C1 segment of cervical spinal cord (tissue), 14 donors: Measurements from ENCODE around the gene NAT10.
"Not testable (repeated sequence)": the region's sequence is repeated elsewhere in the genome, so short reads cannot be mapped to it uniquely, and the experiment has no call there.

Source experiments
- DNase-seq, 14 donors: peaks; one replicate each; lab custom pipeline; 2025; lab: John Stamatoyannopoulos, UW

Gene NAT10

DNA sequence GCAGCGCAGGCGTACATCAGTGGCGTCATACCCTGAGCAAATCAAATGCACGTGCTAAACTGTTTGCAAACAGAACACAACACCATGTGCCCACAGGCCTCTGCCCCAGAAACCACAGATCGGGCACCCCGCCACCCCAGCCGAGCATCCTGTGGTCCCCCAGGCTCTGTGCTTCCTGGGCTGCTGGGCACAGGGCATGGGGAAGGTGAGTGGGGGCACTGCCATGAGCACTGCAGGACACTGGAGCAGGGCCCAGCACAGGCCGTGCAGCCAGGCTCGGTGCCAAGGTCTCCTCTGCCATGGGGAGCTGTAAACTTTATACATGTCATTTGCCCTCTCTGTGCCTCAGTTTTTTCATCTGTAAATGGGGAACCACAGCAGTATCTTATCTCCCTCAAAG, 62.5 kb downstream of the NAT10 start:
- no peak for DNase-seq

DNA sequence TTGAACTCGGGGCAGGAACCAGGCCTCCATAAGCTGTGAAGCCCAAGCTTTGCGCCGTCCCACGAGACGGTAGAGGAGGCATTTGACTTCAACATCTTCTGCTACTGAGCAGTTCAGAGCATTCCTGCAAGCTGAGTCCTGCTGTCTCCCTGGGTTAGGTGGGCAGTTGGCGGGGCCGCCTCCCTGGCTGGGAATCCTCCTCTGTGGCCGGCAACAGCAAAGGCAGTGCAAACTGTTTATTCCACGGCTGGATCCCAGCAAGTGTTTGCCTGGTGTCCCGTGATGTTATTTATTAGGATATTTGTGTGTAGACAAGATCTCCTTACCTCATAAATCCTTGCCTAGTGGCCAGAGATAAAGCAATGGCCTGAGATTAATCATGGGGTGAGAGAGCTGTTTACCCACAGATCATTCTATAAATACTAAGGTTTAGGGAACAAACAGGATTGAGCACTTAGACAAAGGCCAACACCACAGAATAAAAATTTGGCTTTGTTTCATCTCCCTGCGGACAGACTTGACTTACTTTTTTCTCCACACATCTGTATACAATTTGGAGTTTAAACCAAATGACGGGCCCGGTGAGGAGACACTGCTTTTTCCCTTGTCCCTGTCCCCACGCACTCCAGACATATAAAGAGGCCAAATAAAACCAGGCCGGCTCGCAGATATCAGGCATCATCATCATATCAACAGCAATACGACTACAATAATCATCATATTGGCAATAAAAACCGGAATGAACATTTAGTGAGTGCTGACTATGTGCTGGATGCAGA, 63.4 kb downstream of the NAT10 start:
- no peak for DNase-seq

DNA sequence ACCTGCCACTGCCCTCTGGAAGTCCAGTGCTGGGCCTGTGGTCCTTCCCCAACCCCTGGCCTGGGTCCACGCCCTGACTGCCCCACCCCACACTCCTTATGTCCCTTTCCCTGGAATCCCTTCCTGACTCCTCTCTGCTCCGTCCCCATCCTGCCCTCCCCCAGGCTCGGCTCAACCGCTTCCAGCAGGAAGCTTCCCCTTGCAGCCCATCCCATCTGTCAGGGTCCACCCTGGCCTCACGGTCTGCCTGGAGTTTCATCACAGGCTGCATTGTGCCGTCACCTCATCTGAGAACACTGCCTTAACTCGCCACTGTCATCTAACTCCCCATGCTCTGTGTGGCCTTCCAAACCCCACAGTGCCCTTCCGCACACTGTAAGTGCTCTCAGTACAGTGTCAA, 64.3 kb downstream of the NAT10 start:
- DNase-seq: no peak

DNA sequence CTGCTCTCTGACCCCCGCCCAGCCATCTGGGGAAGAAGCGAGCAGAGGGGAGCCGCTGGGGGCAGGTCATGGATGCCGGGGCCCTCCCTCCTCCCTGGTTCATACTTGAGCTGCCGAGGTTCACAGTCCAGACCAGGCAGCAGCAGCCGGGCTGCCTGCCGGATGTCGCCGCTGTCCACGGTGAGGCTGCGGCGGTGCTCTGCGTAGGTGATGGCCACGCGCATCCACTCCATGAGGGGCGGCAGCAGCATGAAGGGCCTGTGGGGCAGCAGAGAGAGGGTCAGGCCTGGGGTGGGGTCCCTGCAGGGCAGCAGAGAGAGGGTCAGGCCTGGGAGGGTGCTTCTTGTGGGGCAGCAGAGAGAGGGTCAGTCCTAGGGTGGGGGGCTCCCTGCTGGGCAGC, 67.6 kb downstream of the NAT10 start:
- no peak for DNase-seq

DNA sequence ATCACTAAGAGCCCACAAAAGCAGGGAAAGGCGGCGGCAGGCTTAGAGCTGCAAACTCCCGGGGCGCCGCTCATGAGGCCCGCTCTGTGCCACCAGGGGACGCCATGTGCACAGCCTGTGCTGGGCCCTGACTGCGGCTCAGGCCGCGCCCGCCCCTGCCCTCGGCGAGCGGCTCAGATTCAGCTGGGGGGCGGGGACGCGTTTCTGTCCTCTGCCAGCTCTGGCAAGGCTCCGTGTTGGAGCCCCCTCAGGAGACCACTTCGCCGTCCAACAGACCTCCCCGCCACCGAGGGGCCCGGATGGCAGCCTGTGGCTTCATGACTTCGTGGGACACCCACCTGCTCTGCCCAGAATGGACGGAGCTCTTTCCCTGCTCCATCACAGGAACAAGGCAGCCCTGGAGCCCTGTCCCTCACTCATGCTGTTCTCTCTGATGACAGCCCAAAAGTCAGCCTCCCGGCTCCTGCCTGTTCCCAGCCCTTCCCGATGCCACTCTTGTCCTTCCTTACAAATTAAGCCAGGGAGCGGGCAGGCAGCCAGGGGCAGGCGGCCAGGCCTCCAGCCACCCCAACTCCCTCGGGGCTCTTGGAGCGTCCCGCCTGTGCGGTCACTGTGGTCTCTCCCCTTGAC, 69.1 kb downstream of the NAT10 start:
- DNase-seq: peak in 12 of 14 donors; percentile 4 to 78 (median 46)

DNA sequence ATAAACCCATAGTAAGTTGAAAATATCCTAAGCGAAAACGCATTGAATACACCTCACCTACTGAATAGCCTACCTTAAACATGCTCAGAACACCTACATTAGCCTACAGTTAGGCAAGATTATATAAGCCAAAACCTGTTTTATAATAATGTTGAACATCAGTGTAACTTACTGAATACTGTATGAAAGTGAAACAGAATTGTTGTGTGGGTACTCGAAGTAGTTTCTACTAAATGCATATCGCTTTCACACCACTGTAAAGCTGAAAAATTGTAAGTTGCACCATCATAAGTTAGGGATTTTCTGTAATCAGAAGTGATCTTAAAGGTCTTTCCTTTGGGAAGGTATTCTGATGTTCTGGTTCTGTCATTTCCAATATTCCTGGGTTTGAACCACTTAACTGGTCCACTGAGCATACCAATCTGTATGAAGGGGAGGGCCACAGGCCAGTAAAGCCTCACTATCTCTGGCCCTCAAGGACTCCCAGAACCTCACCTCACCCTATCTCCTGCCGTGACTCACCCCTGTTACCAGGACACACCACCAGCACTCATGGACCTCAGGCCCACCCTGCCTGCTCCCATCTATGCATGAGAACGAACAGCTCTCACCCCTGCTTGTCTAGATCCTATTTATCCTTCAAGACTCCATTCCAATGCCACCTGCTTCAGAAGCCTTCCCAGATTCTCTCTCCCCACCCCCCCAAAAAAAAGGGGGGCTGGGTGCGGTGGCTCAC, 70.0 kb downstream of the NAT10 start:
- DNase-seq: no peak

DNA sequence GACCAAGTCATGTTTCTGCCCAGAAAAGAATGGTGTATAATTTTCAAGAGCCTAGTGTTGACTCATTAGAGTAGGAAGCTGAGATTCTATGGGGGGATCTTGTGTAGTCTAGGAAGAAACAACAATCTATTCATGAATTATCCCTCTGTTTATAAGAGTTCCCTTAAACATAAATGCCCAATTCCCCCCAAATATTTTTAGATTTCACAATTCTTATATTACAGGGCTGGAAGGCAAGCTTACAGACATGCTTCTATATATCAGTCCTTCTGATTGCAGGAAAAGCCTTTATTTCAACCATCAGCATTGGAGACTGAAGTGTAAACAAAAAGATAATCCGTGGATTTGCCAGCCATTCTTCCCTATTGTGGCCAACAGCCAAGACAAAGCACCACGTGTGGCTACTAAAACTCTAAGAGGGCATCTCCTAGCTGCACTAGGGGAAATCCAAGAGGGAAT, 71.4 kb downstream of the NAT10 start:
- peak in 1 of 14 donors; percentile 16 for DNase-seq

DNA sequence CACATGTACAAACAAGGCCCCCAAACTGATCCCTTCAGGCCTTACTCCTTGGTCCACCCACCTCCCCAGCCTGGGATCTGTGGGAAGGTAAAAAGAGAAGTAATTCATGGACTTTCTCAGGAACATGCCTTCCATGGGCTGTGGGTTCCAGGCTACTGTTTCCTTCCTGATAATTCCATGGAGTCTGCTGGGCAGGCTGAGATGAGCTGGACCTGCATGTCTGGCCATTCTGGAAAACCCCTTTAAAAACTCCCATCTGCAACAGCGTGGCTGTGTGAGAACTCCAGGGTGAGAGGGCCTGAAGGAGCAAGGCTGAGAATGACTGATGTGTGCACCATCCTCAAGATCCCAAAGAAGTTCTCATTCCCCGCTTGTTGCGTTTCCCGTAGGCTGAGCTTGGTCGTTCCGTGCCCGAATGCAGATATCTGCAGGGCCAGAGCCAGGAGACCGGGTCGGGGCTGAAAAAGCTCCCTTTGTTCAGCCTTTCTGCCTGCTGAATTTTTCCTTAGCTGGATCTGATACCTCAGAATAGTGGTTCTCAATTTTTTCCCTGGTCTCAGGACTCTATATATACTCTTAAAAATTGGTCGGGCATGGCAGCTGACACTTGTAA, 72.9 kb downstream of the NAT10 start:
- DNase-seq: no peak

DNA sequence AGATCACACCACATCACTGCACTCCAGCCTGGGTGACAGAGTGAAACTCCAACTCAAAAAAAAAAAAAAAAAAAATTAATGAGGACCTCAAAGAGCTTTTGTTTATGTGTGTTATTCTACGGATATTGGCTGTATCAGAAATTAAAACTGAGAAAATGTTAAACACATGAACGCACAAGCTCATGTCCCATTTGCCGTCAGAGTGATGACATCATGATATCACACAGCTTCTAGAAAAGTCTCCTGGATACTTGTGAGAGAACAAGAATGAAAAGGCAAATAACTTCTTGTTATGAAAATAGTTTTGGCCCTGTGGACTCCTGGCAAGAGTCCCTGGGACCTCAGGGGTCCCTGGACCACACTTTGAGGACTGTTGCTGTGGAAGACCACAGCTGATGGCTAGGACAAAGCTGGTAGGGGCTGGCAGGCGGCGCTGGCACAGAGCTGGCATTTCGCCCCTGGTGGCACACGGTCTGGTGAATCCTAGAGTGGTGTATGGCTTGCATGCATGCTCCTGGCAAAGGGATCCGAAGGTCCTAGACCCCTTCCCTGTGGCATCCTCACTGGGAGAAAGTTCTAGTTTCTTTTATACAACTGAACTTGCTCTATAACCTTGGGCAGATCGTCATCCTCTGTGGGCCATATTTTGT, 73.7 kb downstream of the NAT10 start:
- DNase-seq: no peak

DNA sequence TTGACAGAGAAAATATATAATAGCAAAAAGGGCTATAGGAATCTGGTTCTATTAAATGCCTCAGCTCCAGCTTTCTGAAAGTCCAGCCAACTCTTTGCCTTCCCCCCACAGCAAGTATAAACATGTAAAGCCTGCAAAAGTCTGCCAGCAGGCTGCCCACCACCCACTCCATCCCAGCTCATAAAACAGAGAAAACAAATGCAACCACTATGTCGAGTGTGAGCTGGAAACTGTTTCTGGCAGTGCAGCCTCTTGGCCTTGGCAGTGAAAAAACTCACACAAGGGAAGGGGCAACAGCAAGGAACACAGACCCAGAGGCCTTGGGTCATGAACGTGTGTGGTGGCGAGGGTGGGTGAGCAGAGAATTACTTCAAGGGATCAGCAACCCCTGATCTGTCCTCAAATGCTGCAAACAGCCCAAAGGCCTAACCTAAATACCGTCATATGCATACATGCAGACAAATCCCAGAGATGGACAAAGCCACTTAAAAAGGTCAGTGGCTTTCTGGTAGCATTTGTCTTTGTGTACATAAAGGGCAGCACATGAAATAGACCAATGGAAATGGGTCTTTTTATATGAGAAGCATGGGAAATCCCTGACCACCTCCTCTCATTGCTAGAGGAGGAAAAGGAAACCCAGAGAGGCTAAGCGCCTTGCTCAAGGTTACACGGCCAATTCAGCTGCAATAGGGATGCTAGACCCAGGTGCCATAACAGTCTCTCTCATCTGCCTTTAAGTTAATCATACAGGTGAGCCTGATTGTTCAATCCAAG, 74.8 kb downstream of the NAT10 start:
- DNase-seq: no peak

DNA sequence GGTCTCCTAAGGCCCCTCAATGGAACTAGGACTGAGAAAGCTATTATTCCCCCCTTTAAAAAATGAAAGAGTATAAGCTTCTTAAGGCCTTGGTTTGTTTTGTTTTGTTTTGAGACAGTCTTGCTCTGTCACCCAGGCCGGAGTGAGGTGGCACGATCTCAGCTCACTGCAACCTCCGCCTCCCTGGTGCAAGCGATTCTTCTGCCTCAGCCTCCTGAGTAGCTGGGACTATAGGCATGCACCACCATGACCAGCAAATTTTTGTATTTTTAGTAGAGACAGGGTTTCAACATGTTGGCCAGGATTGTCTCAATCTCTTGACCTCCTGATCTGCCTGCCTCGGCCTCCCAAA, 75.4 kb downstream of the NAT10 start:
- not testable (repeated sequence) for DNase-seq

DNA sequence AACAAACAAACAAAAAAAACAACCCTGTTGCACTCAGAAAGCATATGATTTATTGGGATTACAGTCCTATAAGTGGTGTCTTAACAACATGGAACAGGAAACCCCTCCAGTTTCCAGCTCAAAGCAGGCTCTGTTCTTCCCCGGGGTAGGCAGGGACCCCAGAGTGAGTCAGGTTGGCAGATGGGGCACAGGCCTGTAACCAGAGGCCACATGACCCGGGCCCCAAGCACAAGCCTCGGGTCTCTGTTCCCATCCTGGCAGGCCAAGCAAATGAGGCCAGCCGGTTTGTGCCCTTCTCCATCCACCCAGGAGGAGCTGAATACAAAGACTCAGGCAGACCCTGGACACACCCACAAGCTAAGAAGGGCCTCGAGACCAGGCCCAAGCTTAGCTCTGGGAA, 75.8 kb downstream of the NAT10 start:
- DNase-seq: peak in 3 of 14 donors; percentile 5 to 77 (median 44)

DNA sequence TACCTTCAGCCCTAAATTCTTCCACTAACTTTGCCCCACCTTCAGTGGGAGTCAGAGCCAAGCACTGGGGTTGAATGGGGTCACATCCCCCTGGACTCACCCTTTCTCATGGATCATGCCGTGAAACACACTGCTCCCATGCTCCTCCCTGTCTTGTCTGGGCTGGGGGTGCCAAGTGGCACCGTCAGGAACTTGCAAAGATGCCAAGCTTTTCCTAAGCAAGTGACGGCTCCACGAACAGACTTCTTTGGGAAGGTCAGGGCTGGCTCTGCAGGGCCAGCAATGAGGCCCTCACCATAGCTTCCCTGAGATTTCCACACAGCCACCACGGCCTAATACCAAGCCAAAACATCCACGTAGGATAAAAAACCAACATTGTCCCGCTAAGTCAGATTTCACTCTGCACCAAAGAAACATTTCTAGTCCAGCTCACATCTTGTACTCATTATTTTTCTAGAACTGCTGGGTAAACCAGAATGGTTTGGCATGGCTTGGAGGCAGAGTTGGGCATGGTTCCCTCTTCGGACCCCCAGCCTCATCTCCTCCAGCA, 76.5 kb downstream of the NAT10 start:
- no peak for DNase-seq

DNA sequence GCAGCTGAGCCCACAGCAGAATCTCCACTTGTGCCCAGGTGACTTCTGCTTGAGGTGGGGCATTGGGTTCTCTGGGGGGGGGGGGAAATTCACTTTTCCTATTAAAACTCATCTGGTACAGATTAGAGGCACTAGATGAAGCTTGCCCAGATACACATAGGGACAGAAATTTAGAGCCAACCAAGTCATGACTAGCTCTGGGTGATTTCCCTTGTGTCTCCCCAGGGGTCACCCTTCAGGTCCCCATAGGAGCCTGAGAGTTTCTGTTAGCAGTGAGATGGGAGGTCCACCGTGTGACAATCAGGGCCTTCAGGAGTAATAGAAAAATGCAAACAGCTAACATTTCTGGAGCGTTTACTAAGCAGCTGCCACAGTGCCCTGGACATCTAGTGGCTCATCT, 77.0 kb downstream of the NAT10 start:
- no peak for DNase-seq

DNA sequence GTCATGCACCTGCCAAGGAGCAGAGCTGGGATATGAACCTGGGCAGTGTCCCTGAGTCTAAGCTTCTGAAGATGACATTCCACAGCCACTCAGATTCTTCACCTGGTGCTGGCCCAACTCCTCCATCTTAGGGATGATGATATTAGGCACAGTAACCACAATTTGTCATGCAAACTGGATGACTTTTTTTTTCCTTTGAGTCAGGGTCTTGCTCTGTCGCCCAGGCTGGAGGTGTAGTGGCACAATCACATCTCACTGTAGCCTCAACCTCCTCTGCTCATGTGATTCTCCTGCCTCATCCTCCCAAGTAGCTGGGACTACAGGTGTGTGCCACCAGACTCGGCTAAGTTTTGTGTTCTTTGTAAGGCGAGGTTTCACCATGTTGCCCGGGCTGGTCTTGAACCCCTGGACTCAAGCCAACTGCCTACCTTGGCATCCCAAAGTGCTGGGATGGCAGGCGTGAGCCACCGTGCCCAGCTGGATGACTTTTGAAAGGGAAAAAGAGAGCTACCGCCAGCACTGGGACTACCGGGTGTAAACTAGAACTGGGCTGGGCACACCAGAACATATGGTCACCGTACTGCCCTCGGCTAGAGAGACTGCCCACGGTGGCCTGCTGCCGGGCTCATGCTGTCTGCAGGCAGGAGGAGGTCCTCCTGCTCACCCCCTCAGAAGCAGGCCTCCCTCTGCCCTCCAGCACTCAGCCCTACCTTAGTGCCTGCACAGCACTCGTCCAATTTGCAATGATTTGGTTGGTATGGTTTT, 77.7 kb downstream of the NAT10 start:
- peak in 1 of 14 donors; percentile 15 for DNase-seq

DNA sequence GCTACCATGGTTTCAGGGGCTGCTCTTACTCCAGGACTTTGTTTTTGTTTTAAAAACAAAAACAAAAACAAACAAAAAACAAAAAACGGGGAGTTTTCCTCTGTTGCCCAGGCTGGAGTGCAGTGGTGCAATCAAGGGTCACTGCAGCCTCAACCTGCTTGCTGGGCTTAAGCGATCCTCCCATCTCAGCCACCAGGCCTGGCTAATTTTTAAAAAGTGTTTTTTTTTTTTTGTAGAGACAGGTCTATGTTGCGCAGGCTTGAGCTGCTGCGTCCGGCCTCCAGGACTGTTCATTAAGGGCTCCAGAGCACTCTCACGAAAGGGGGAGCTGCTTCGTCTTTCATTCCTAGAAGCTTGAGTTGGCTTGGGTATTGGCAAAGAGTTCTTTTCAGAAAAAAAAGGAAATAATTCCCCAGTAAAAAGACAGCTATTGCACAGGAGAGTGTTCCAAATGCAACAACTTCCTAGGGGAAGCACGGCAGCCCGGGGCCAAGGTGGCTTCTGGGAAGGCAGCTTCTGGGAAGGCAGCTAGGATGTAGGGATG, 78.5 kb downstream of the NAT10 start:
- no peak for DNase-seq

DNA sequence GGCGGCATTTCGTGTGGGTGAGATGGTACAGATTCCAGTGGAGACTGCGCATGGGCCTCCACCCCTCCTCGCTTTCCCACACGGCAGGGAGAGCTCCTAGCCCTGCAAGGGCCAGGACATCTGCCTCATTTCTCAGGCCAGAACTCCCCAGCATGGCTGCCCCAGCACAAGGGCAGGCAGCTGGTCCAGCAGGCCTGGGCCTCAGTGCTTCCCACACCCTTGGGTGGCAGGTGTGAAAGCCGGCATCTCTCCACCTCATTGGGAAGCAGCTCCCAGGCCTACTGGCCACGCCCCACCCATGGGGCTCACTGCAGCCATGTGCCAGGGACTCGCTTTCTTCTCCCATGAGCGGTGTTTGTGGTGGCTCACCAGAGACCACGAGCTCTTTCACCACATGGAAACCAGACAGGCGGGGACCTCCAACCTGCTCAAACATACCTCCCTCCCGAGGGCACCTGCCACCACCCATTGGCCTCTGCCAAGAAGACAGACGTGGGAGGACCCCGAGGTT, 79.1 kb downstream of the NAT10 start:
- no peak for DNase-seq

DNA sequence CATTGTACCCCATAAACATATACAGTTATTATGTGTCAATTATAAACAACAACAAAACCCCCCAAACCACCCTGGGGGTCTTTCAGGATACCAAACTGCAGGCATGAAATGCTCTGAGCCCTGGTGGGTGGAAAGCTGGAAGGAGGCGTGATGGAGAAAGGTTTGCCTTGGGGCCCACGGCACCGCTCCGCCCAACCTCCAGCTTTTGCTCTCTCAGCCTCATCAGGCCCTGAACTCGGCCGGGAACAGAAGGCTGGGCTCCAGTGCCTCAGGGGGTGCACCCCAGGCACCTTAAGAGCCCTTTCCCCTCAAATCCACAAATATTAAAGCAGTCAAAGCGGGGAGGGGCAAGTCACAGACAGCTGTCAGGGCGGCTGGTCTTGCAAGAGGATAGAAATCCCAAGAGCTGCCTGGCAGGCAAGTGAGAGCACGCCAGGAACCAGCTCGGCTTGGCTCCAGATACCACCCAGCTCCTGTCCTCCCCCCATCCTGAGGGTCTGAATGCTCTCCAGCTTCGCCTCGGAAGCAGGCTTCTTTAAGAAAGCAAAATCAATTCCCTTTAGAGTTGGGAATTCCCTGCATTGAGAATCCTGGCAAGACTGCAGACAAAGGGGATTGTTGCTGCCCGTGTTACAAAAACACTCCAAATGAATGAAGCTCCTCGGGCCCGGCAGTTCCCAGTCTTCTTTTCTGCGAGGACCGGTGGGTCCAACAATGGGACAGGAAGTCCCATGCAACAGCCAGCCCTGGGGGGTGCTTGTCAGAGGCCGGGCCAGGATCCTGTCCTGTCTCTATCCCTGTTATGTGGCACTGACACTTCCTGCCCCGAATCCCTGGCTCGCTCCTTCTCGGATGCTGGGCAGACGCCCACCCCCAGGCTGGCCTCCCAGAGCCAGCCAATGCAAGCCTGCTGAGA, 80.8 kb downstream of the NAT10 start:
- peak in 4 of 14 donors; percentile 12 to 54 (median 34) for DNase-seq
